NCI-H1930 (cell line): Measurements from ENCODE around the gene BANP.
"Not testable (repeated sequence)": the region's sequence is repeated elsewhere in the genome, so short reads cannot be mapped to it uniquely, and the experiment has no call there.

Experiments
- DNase-seq, 2 experiments: peaks; one replicate each; lab custom pipeline; 2025; lab: John Stamatoyannopoulos, UW

Gene BANP

GRCh38 chr16:87950765-87951551 is at the start of gene BANP:
Gene BANP (plus strand): TSS chr16:87951434. CDS start chr16:87975116, 23,682 bp downstream.
- DNase-seq = peak; percentile 93 to 95

GRCh38 chr16:87904963-87905362 is 46.3 kb upstream of the BANP start:
- DNase-seq = not testable (repeated sequence)

- DNase-seq = not testable (repeated sequence)
Measured at GRCh38 chr16:87905521-87905920, 45.7 kb upstream of the BANP start.

- not testable (repeated sequence) for DNase-seq
Measured at GRCh38 chr16:87908101-87908500, 43.1 kb upstream of the BANP start.

- DNase-seq = not testable (repeated sequence)
Measured at GRCh38 chr16:87909203-87909935, 41.9 kb upstream of the BANP start.

GRCh38 chr16:87911106-87911763 is 40.0 kb upstream of the BANP start:
- peak; percentile 64 to 66 for DNase-seq

- not testable (repeated sequence) for DNase-seq
Measured at GRCh38 chr16:87912691-87913090, 38.5 kb upstream of the BANP start.

GRCh38 chr16:87914021-87914725 is 37.1 kb upstream of the BANP start:
- DNase-seq = not testable (repeated sequence)

GRCh38 chr16:87914812-87915211 is 36.4 kb upstream of the BANP start:
- no peak for DNase-seq

- DNase-seq = no peak
Measured at GRCh38 chr16:87917503-87917902, 33.7 kb upstream of the BANP start.

GRCh38 chr16:87918338-87918737 is 32.9 kb upstream of the BANP start:
- no peak for DNase-seq

- no peak for DNase-seq
Measured at GRCh38 chr16:87918866-87919680, 32.2 kb upstream of the BANP start.

GRCh38 chr16:87919681-87919994 is 31.6 kb upstream of the BANP start:
- DNase-seq = no peak

GRCh38 chr16:87921236-87921773 is 29.9 kb upstream of the BANP start:
- no peak for DNase-seq

- DNase-seq = no peak
Measured at GRCh38 chr16:87922250-87922871, 28.9 kb upstream of the BANP start.

- no peak for DNase-seq
Measured at GRCh38 chr16:87924041-87924810, 27.0 kb upstream of the BANP start.

GRCh38 chr16:87924811-87925670 is 26.2 kb upstream of the BANP start:
- peak in 1 of 2 experiments; percentile 45 for DNase-seq

GRCh38 chr16:87926246-87927194 is 24.7 kb upstream of the BANP start:
- no peak for DNase-seq
